NCI-H1436 (cell line): ENCODE data around the gene POMP.

Experiments used
- DNase-seq: peaks from one replicate; lab custom pipeline; 2025; lab: John Stamatoyannopoulos, UW

Gene POMP

GRCh38 chr13:28658796-28659620 is at the start of gene POMP:
Gene POMP, plus strand, starts transcription at chr13:28659130. Its CDS starts 55 bp downstream, at chr13:28659185.
- peak; percentile 83 for DNase-seq

GRCh38 chr13:28609381-28609780 is 49.5 kb upstream of the POMP start:
- no peak for DNase-seq

- no peak for DNase-seq
Measured at GRCh38 chr13:28609926-28610325, 49.0 kb upstream of the POMP start.

GRCh38 chr13:28610996-28611395 is 47.9 kb upstream of the POMP start:
- no peak for DNase-seq

- no peak for DNase-seq
Measured at GRCh38 chr13:28611654-28612131, 47.2 kb upstream of the POMP start.

GRCh38 chr13:28613562-28613961 is 45.4 kb upstream of the POMP start:
- DNase-seq: no peak

GRCh38 chr13:28615916-28616446 is 42.9 kb upstream of the POMP start:
- DNase-seq: no peak

GRCh38 chr13:28618230-28618994 is 40.5 kb upstream of the POMP start:
- DNase-seq: no peak

- DNase-seq: no peak
Measured at GRCh38 chr13:28620011-28620830, 38.7 kb upstream of the POMP start.

- no peak for DNase-seq
Measured at GRCh38 chr13:28621449-28621848, 37.5 kb upstream of the POMP start.

- DNase-seq: no peak
Measured at GRCh38 chr13:28622286-28622685, 36.6 kb upstream of the POMP start.

- DNase-seq: no peak
Measured at GRCh38 chr13:28623782-28624706, 34.9 kb upstream of the POMP start.

- DNase-seq: no peak
Measured at GRCh38 chr13:28624707-28625432, 34.1 kb upstream of the POMP start.

GRCh38 chr13:28626266-28626665 is 32.7 kb upstream of the POMP start:
- DNase-seq: no peak

- no peak for DNase-seq
Measured at GRCh38 chr13:28628241-28628640, 30.7 kb upstream of the POMP start.

GRCh38 chr13:28630869-28631268 is 28.1 kb upstream of the POMP start:
- no peak for DNase-seq

GRCh38 chr13:28631801-28632200 is 27.1 kb upstream of the POMP start:
- DNase-seq: no peak

- DNase-seq: no peak
Measured at GRCh38 chr13:28636069-28636468, 22.9 kb upstream of the POMP start.

GRCh38 chr13:28636677-28637317 is 22.1 kb upstream of the POMP start:
- no peak for DNase-seq
